IMR-90 (cell line): ENCODE measurements around the gene GFM2. TPM values are rescaled to one million over a fixed set of nuclear protein-coding genes. Genes with fewer than 3 reads are reported as not detected.
A peak's percentile ranks its signal among the peaks of the same experiment; 100 is the strongest.
"Not testable (repeated sequence)": the region's sequence is repeated elsewhere in the genome, so short reads cannot be mapped to it uniquely, and the experiment has no call there.

Experiments used
- ATAC-seq: fragments of 200-7000 bp; cut with Tn5 transposase; 2 replicates; pipeline ENCODE4 v1.9.1; 2020; ENCODE audit warnings: low read depth, mild to moderate bottlenecking, moderate library complexity
- BruUV-seq: library from RNA; stranded (reverse); fragments of 400-500 nt; replicated peaks from 2 replicates; lab custom pipeline; 2021; lab: Mats Ljungman, UMichigan
- CTCF ChIA-PET: fragments of 300-600 bp; formaldehyde crosslinking; extraction: SDS; loops from one replicate; lab custom pipeline; 2021; ENCODE audit warnings: antibody characterized with exemption; lab: Yijun Ruan, JAX
- POLR2A ChIA-PET: fragments of 300-600 bp; sonication (Branson Sonifier 250); formaldehyde crosslinking; loops from one replicate; lab custom pipeline; 2022; ENCODE audit warnings: antibody characterized with exemption; ENCODE audit not compliant: unreplicated experiment; lab: Charles Lee
- DNase-seq: peaks from one replicate; pipeline ENCODE4 v3.0.0; 2013
- H2AFZ ChIP-seq: replicated peaks from 2 replicates; pipeline ENCODE3; 2013; ENCODE audit warnings: low read length, mild to moderate bottlenecking; ENCODE audit not compliant: poor library complexity
- H2AK5ac ChIP-seq: 2 replicates; pipeline ENCODE4 v1.6.1; 2013; ENCODE audit warnings: low read depth, low read length, inconsistent platforms
- H2AK9ac ChIP-seq: replicated peaks from 2 replicates; pipeline ENCODE3; 2013; ENCODE audit warnings: mild to moderate bottlenecking, low read depth, low read length, moderate library complexity; ENCODE audit not compliant: poor library complexity
- H2BK120ac ChIP-seq: 2 replicates; pipeline ENCODE4 v1.6.1; 2013; ENCODE audit warnings: low read depth, low read length, inconsistent platforms
- H2BK15ac ChIP-seq: 3 replicates; pipeline ENCODE4 v1.6.1; 2013; ENCODE audit warnings: low read depth, low read length, inconsistent platforms
- H2BK20ac ChIP-seq: 2 replicates; pipeline ENCODE4 v1.6.1; 2013; ENCODE audit warnings: low read depth, mild to moderate bottlenecking, inconsistent platforms, low read length, moderate library complexity
- H2BK5ac ChIP-seq: 2 replicates; pipeline ENCODE4 v1.6.1; 2013; ENCODE audit warnings: mild to moderate bottlenecking, low read depth, low read length, inconsistent platforms; ENCODE audit not compliant: poor library complexity, severe bottlenecking
- H3K14ac ChIP-seq: replicated peaks from 2 replicates; pipeline ENCODE4 v1.6.1; 2013; ENCODE audit warnings: low read depth, low read length, inconsistent platforms
- H3K18ac ChIP-seq: 2 replicates; pipeline ENCODE4 v1.6.1; 2013; ENCODE audit warnings: low read depth, low read length, control low read depth
- H3K23ac ChIP-seq: 2 replicates; pipeline ENCODE4 v1.6.1; 2013; ENCODE audit warnings: low read depth, low read length, inconsistent platforms
- H3K27ac ChIP-seq: 2 replicates; pipeline ENCODE4 v1.5.1; 2013; ENCODE audit warnings: mild to moderate bottlenecking, control low read depth, low read length; ENCODE audit not compliant: insufficient read depth
- H3K27me3 ChIP-seq: 2 replicates; pipeline ENCODE4 v1.6.1; 2013; ENCODE audit warnings: low read length; ENCODE audit not compliant: control insufficient read depth, insufficient read depth
- H3K36me3 ChIP-seq: 2 replicates; pipeline ENCODE4 v1.6.1; 2013; ENCODE audit warnings: low read length, mixed read lengths; ENCODE audit not compliant: control insufficient read depth, insufficient read depth
- H3K4ac ChIP-seq: 2 replicates; pipeline ENCODE4 v1.6.1; 2013; ENCODE audit warnings: low read depth, low read length, inconsistent platforms
- H3K4me1 ChIP-seq: 2 replicates; pipeline ENCODE4 v1.6.1; 2013; ENCODE audit warnings: low read length, mixed read lengths; ENCODE audit not compliant: control insufficient read depth, insufficient read depth
- H3K4me2 ChIP-seq: 2 replicates; pipeline ENCODE4 v1.6.1; 2013; ENCODE audit warnings: low read depth, mild to moderate bottlenecking, control low read depth, low read length, moderate library complexity
- H3K4me3 ChIP-seq: 2 replicates; pipeline ENCODE4 v1.5.1; 2013; ENCODE audit warnings: low read depth, mild to moderate bottlenecking, control low read depth, low read length, moderate library complexity; ENCODE audit not compliant: insufficient read depth
- H3K56ac ChIP-seq: 2 replicates; pipeline ENCODE4 v1.6.1; 2013; ENCODE audit warnings: low read length, inconsistent platforms; ENCODE audit not compliant: insufficient read depth; ENCODE audit errors: extremely low read depth
- H3K79me1 ChIP-seq, 2 experiments: 2 replicates each; pipeline ENCODE4 v1.6.1; 2013; ENCODE audit warnings: low read length in 2 of 2, inconsistent platforms in 1 of 2, low read depth in 1 of 2
- H3K9ac ChIP-seq: 2 replicates; pipeline ENCODE4 v1.6.1; 2013; ENCODE audit warnings: low read depth, low read length, control low read depth
- H3K9me1 ChIP-seq: 2 replicates; pipeline ENCODE4 v1.6.1; 2013; ENCODE audit warnings: low read length, inconsistent platforms; ENCODE audit not compliant: insufficient read depth
- H3K9me3 ChIP-seq: 2 replicates; pipeline ENCODE4 v1.6.1; 2013; ENCODE audit warnings: low read length; ENCODE audit not compliant: control insufficient read depth, insufficient read depth
- H4K20me1 ChIP-seq: 2 replicates; pipeline ENCODE4 v1.6.1; 2013; ENCODE audit warnings: low read length, inconsistent platforms; ENCODE audit not compliant: insufficient read depth
- H4K5ac ChIP-seq: 2 replicates; pipeline ENCODE4 v1.6.1; 2013; ENCODE audit warnings: mild to moderate bottlenecking, low read depth, low read length, control low read depth
- H4K8ac ChIP-seq, 2 experiments: 2 replicates each; pipeline ENCODE4 v1.6.1; 2013; ENCODE audit warnings: low read depth in 2 of 2, low read length in 2 of 2, control low read depth in 1 of 2, inconsistent platforms in 1 of 2
- H4K91ac ChIP-seq: 2 replicates; pipeline ENCODE4 v1.6.1; 2013; ENCODE audit warnings: low read depth, low read length, inconsistent platforms; ENCODE audit not compliant: insufficient read depth
- WGBS, 2 experiments: methylation state at CpG; one replicate each; pipeline versions ENCODE4 v1.1.5 to v1.1.7; 2013; ENCODE audit warnings: missing lambda C conversion rate in 2 of 2; ENCODE audit not compliant: insufficient read length in 1 of 2; ENCODE audit errors: extremely low coverage in 2 of 2; 5-methylcytosine and 5-hydroxymethylcytosine counted together
- dilution Hi-C: fragments of 300-500 bp; cut with HindIII; formaldehyde crosslinking; loops from one replicate; pipeline ENCODE4 v1.14.3; 2018; ENCODE audit warnings: low sequenced_read_pairs; ENCODE audit not compliant: unreplicated experiment
- in situ Hi-C: fragments of 300-500 bp; cut with MboI; formaldehyde crosslinking; loops from 3 replicates; pipeline ENCODE4 v1.14.3; 2019; ENCODE audit warnings: low sequenced_read_pairs, inconsistent platforms, mixed read lengths
- intact Hi-C: fragments of 100-400 bp; cut with micrococcal nuclease; formaldehyde crosslinking; loops from 2 replicates; pipeline ENCODE4 v1.10.0; 2022
- polyA plus RNA-seq, 3 experiments: library from polyadenylated mRNA; depleted of rRNA; stranded (reverse); fragments of >200 nt; gene quantifications; 2 replicates each; pipeline ENCODE4 v1.2.3, GENCODE V29; 2012; ENCODE audit warnings: low replicate concordance in 1 of 3
- total RNA-seq: library from RNA; depleted of rRNA; stranded (reverse); fragments of >200 nt; gene quantifications from 2 replicates; pipeline ENCODE4 v1.2.3, GENCODE V29; 2012

GFM2 gene
- total and polyA plus RNA-seq, 2 of the 4 experiments (the other 2 are of a cell fraction), result 23.3 to 45.7 TPM

DNA sequence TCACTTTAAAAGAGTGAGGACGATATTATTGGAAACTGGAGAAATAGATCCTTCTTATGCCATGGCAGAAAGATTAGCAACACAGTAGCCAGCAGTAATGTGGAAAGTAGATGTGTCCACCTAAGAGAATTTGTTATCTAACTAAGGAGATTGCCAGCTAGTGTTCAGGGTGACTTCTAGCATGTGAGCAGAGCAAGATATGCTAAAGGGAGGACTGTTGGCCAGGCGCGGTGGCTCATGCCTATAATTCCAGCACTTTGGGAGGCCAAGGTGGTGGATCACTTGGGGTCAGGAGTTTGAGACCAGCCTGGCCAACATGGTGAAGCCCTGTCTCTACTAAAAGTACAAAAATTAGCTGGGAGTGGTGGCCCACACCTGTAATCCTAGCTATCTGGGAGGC lies 87.6 kb downstream of the GFM2 start:
- H3K79me1 ChIP-seq, DNase-seq, H3K14ac ChIP-seq, dilution Hi-C loops, H2AFZ ChIP-seq, H2AK9ac ChIP-seq, H4K5ac ChIP-seq, H2BK20ac ChIP-seq, H3K4me1 ChIP-seq, H4K20me1 ChIP-seq, H3K4ac ChIP-seq, H3K56ac ChIP-seq, H3K18ac ChIP-seq, H4K8ac ChIP-seq, H3K36me3 ChIP-seq, H3K4me3 ChIP-seq, H3K27ac ChIP-seq, POLR2A ChIA-PET, H3K27me3 ChIP-seq, H3K9me1 ChIP-seq, H3K9ac ChIP-seq, H4K91ac ChIP-seq, H3K9me3 ChIP-seq, H3K4me2 ChIP-seq, ATAC-seq, intact Hi-C loops, H3K23ac ChIP-seq, BruUV-seq, H2BK5ac ChIP-seq: not testable (repeated sequence)
- peak overlapping the region; percentile 64; the same call in 1 of the 2 replicates for H2AK5ac ChIP-seq
- in situ Hi-C loops, result loop anchor here (5.0 kb wide), 1 partner anchor 238 kb away; no protein-coding TSS in a partner anchor
- H2BK15ac ChIP-seq, result 0 out of 3 replicates have a peak overlapping the region, but pooled peaks have one; percentile 45
- WGBS, 2 experiments, result no CpG with 5 or more reads among the region's 3 CpGs
- peak overlapping the region; percentile 29 for H2BK120ac ChIP-seq
- CTCF ChIA-PET, result interaction anchor here (0.6 kb wide), 1 partner anchor 12 kb away, joined by 6 read pairs; no protein-coding TSS in a partner anchor

DNA sequence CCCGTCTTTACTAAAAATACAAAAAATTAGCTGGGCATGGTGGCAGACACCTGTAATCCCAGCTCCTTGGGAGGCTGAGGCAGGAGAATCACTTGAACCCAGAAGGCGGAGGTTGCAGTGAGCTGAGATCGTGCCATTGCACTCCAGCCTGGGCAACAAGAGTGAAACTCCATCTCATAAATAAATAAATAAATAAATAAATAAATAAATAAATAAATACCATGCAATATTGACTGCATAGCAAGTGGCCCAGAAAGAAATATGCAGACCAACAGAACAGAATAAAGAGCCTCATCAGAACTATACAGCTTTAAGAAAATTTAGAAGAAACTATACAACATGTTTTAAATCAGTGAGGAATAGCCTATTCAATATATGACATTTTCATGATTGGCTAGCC lies 88.8 kb downstream of the GFM2 start:
- CTCF ChIA-PET, H2BK5ac ChIP-seq, H4K20me1 ChIP-seq, ATAC-seq, H2AFZ ChIP-seq, H3K27me3 ChIP-seq, H3K4me1 ChIP-seq, H2BK20ac ChIP-seq, H3K56ac ChIP-seq, intact Hi-C loops, H3K27ac ChIP-seq, H3K9me1 ChIP-seq, dilution Hi-C loops, H3K4me3 ChIP-seq, H4K91ac ChIP-seq, H4K5ac ChIP-seq, H3K4me2 ChIP-seq, DNase-seq, H3K36me3 ChIP-seq, H3K9me3 ChIP-seq, BruUV-seq, H2BK15ac ChIP-seq, POLR2A ChIA-PET, H3K18ac ChIP-seq, H2BK120ac ChIP-seq, H3K23ac ChIP-seq, H4K8ac ChIP-seq, H3K79me1 ChIP-seq, H3K9ac ChIP-seq, H3K4ac ChIP-seq, H2AK9ac ChIP-seq, H3K14ac ChIP-seq, H2AK5ac ChIP-seq: not testable (repeated sequence)
- WGBS, 2 experiments, result no CpG with 5 or more reads among the region's 3 CpGs
- in situ Hi-C loops, result loop anchor here (5.0 kb wide), 1 partner anchor 239 kb away; no protein-coding TSS in a partner anchor
